Stimulated activated CD4-positive, alpha-beta T cell treated with anti-CD3 and anti-CD28 coated beads, Interleukin-4, amount 100 ng/mL, for 24 hours (primary cell): Measurements from ENCODE around the gene NANOS1.

Experiments used
- DNase-seq: peaks from one replicate; pipeline ENCODE4 v3.0.0-alpha.2; 2020

The NANOS1 gene, protein sequence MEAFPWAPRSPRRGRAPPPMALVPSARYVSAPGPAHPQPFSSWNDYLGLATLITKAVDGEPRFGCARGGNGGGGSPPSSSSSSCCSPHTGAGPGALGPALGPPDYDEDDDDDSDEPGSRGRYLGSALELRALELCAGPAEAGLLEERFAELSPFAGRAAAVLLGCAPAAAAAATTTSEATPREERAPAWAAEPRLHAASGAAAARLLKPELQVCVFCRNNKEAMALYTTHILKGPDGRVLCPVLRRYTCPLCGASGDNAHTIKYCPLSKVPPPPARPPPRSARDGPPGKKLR

DNA sequence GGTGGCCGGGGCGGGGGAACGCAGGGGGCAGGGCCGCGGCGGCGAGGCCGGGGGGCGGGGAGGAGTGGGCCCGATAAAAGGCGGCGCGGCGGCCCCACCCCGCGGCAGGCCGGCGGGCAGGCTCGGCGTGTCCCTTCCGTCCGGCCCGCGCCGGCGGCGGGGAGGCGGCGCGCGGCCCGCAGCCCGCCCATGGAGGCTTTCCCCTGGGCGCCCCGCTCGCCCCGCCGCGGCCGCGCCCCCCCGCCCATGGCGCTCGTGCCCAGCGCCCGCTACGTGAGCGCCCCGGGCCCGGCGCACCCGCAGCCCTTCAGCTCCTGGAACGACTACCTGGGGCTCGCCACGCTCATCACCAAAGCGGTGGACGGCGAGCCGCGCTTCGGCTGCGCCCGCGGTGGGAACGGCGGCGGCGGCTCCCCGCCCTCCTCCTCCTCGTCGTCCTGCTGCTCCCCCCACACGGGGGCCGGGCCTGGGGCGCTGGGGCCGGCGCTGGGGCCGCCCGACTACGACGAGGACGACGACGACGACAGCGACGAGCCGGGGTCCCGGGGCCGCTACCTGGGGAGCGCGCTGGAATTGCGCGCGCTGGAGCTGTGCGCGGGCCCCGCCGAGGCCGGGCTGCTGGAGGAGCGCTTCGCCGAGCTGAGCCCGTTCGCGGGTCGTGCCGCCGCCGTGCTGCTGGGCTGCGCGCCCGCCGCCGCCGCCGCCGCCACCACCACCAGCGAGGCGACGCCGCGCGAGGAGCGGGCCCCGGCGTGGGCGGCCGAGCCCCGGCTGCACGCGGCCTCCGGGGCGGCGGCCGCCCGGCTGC lies at the start of gene NANOS1:
TSS of gene NANOS1 (plus strand) at position 102 of the 808 bp plus-strand sequence. CDS start at position 190, 88 bp downstream.
- peak; percentile 11 for DNase-seq

DNA sequence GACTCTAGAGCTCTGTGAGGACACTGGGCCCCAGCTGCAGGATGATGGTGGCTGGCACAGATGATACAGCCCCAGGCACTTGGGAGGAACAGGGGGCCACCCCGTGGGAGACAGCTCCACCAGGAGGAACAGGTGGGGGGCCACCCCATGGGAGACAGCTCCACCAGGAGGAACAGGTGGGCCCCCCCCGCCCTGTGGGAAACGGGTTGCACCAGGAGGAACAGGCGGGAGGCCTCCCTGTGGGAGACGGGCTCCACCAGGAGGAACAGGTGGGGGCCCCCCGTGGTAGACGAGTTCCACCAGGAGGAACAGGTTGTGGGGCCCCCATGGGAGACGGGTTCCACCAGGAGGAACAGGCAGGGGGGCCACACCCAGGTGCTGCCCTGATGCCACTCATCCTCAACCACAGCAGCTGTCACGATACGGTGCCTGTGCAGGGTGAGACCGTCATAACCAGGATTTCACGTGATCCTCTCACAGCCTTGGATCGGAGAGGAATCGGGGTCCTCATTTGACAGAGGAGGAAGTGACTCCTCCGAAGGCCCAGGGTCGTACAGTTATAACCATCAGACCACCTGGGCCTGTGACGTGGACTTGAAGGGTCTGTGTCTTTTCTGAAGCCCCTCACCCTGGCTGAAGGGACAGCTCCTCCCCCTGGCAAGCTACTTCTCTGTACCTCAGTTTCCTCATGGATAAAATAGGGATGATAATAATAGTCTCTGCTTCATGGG lies 49.2 kb upstream of the NANOS1 start:
- no peak for DNase-seq

- no peak for DNase-seq
Measured at GRCh38 chr10:118980870-118981269, 48.6 kb upstream of the NANOS1 start.

DNA sequence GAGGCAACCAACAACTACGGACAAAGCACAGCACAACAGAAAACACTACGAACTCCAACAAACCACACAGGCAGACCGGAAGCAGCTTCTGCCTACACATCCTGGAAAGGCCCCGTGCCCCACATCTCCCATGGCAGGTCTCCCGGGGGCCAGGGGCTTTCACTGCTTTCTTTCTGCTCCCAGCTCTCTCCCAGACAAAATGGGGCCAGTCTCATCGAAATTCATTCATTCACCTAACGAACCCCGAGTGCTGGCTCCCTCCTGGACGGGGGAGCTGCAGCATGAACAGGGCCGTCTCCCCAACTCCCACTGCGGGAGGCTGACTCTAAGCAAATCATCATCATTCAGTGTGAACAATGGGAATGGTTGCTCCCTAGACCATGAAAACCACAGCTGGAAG lies 47.6 kb upstream of the NANOS1 start:
- DNase-seq, result no peak

DNA sequence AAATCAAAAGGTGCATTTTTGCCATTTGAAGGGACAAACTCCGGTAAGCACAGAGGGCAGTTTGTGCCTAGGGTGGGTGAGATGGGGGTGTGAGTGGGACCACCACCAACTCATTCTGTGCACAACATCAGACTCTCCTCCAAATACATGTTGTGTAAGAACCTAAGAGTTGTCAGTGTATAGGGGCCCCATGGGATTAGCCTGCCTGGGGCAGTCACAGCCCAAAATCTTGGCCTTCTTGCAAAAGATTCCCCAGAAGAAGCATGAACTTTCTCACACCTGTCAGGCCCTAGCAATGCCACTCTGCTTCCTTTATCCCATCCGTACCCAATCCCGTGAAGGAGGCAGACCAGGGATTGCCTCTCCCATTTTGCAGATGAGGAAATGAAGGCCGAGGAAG lies 47.1 kb upstream of the NANOS1 start:
- no peak for DNase-seq

DNA sequence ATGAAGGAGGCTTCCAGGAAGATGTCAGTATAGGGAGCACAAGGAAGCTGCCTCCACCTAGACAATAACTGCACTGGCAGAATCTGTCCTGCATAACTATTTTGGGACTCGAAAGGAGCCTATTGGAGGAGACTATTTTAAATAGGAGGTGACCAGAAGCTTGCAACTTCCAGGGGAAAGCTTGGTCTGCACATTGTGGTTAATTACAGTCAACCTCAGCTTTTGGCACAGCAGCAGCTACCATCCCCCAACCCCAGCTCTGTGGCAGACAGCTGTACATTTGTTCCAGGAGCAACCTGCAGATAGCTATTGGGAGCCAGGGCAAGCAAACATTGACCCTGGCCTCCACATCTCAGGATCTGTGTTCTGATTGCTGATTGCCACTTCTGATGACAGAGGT lies 46.3 kb upstream of the NANOS1 start:
- no peak for DNase-seq

- no peak for DNase-seq
Measured at GRCh38 chr10:118985576-118985975, 43.9 kb upstream of the NANOS1 start.

- DNase-seq, result no peak
Measured at GRCh38 chr10:118986815-118987790, 42.4 kb upstream of the NANOS1 start.

DNA sequence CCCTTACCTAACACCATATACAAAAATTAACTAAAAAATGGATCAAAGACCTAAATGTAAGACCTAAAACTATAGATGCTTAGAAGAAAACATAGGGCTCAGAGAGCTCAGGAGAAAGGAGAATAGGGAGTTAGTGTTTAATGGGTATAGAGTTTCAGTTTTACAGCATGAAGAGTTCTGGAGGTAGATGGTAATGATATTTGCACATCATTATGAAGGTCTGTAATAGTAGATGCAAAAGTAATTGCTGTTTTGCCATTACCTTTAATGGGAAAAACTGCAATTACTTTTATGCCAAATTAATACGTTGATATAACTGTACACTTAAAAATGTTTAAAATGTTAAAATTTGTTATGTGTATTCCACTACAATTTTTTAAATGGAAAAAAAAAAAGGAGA lies 39.2 kb upstream of the NANOS1 start:
- DNase-seq, result no peak

DNA sequence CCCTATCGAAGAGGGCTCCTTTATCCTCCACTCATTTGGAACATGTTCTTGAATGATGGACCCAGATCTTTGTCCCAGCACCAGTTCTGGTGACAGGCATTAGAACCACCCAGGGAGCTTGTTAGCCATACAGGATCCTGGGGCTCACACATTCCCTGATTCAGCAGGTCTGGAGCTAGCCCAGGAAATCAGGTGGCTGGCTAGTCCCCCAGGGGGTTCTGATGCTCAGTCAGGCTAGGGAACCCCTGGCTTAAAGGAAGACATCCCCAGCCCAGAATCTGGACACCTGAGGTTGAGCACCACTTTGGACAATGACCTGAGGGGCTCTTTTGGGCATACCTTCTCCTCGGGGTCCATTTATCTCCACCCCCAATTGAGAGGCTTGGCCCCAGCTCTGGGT lies 37.0 kb upstream of the NANOS1 start:
- DNase-seq, result no peak

- no peak for DNase-seq
Measured at GRCh38 chr10:118993214-118993613, 36.3 kb upstream of the NANOS1 start.

- DNase-seq, result no peak
Measured at GRCh38 chr10:118994321-118994720, 35.2 kb upstream of the NANOS1 start.

- no peak for DNase-seq
Measured at GRCh38 chr10:118995739-118996138, 33.8 kb upstream of the NANOS1 start.

- DNase-seq, result no peak
Measured at GRCh38 chr10:118997379-118997778, 32.1 kb upstream of the NANOS1 start.

GRCh38 chr10:118998183-118998582 lies 31.3 kb upstream of the NANOS1 start:
- no peak for DNase-seq

GRCh38 chr10:119001717-119002500 lies 27.6 kb upstream of the NANOS1 start:
- no peak for DNase-seq

- no peak for DNase-seq
Measured at GRCh38 chr10:119003572-119004289, 25.8 kb upstream of the NANOS1 start.

GRCh38 chr10:119005362-119006043 lies 24.0 kb upstream of the NANOS1 start:
- no peak for DNase-seq

GRCh38 chr10:119006451-119007210 lies 22.9 kb upstream of the NANOS1 start:
- no peak for DNase-seq

- no peak for DNase-seq
Measured at GRCh38 chr10:119007211-119007574, 22.3 kb upstream of the NANOS1 start.
